ENCODE measurements around the gene ADGRL3.
"Not testable (repeated sequence)": the region's sequence is repeated elsewhere in the genome, so short reads cannot be mapped to it uniquely, and the experiment has no call there.

Gene ADGRL3

GRCh38 chr4:61665649-61666048, 465.5 kb downstream of the ADGRL3 start:
- no peak for DNase-seq

- no peak for DNase-seq
Measured at GRCh38 chr4:61666244-61666643, 466.1 kb downstream of the ADGRL3 start.

GRCh38 chr4:61671599-61671998, 471.5 kb downstream of the ADGRL3 start:
- no peak for DNase-seq

- no peak for DNase-seq
Measured at GRCh38 chr4:61675464-61675863, 475.3 kb downstream of the ADGRL3 start.

GRCh38 chr4:61678297-61678696, 478.2 kb downstream of the ADGRL3 start:
- DNase-seq: no peak

- DNase-seq: no peak
Measured at GRCh38 chr4:61693520-61693919, 493.4 kb downstream of the ADGRL3 start.

GRCh38 chr4:61714387-61714911, 514.3 kb downstream of the ADGRL3 start:
- no peak for DNase-seq

- DNase-seq: no peak
Measured at GRCh38 chr4:61716426-61716825, 516.3 kb downstream of the ADGRL3 start.

GRCh38 chr4:61723492-61723891, 523.4 kb downstream of the ADGRL3 start:
- no peak for DNase-seq

- DNase-seq: no peak
Measured at GRCh38 chr4:61727286-61727685, 527.2 kb downstream of the ADGRL3 start.

GRCh38 chr4:61734409-61734808, 534.3 kb downstream of the ADGRL3 start:
- DNase-seq: no peak

GRCh38 chr4:61739887-61740286, 539.8 kb downstream of the ADGRL3 start:
- no peak for DNase-seq

- DNase-seq: no peak
Measured at GRCh38 chr4:61740886-61741285, 540.8 kb downstream of the ADGRL3 start.

GRCh38 chr4:61741327-61742096, 541.4 kb downstream of the ADGRL3 start:
- DNase-seq: peak; percentile 66 to 70

GRCh38 chr4:61750810-61751209, 550.7 kb downstream of the ADGRL3 start:
- DNase-seq: no peak

GRCh38 chr4:61752617-61753016, 552.5 kb downstream of the ADGRL3 start:
- no peak for DNase-seq

- no peak for DNase-seq
Measured at GRCh38 chr4:61753739-61754138, 553.6 kb downstream of the ADGRL3 start.

- DNase-seq: not testable (repeated sequence)
Measured at GRCh38 chr4:61756937-61757336, 556.8 kb downstream of the ADGRL3 start.

GRCh38 chr4:61757983-61758382, 557.9 kb downstream of the ADGRL3 start:
- DNase-seq: not testable (repeated sequence)

- not testable (repeated sequence) for DNase-seq
Measured at GRCh38 chr4:61758596-61758995, 558.5 kb downstream of the ADGRL3 start.

- not testable (repeated sequence) for DNase-seq
Measured at GRCh38 chr4:61759245-61759644, 559.1 kb downstream of the ADGRL3 start.

- not testable (repeated sequence) for DNase-seq
Measured at GRCh38 chr4:61759885-61760284, 559.8 kb downstream of the ADGRL3 start.

GRCh38 chr4:61760820-61761219, 560.7 kb downstream of the ADGRL3 start:
- DNase-seq: no peak

- DNase-seq: no peak
Measured at GRCh38 chr4:61762722-61763627, 562.8 kb downstream of the ADGRL3 start.

All from SHP77 (cell line).